GM21825 (cell line): Measurements from ENCODE around the gene PRKCA.

Experiments
- ATAC-seq: cut with Tn5 transposase; IDR thresholded peaks from one replicate; pipeline ENCODE4 v1.9.1; 2021; ENCODE audit warnings: mild to moderate bottlenecking, moderate library complexity; ENCODE audit not compliant: unreplicated experiment

Gene PRKCA

GRCh38 chr17:66537502-66537901 lies 235.1 kb downstream of the PRKCA start:
- ATAC-seq = no peak

GRCh38 chr17:66538776-66539175 lies 236.4 kb downstream of the PRKCA start:
- ATAC-seq = no peak

GRCh38 chr17:66540131-66540781 lies 237.8 kb downstream of the PRKCA start:
- no peak for ATAC-seq

- ATAC-seq = peak; percentile 68
These were observed 239.2 kb downstream of the PRKCA start for GRCh38 chr17:66541461-66542128.

GRCh38 chr17:66542129-66542966 lies 239.9 kb downstream of the PRKCA start:
- ATAC-seq = peak; percentile 93

GRCh38 chr17:66542967-66543520 lies 240.6 kb downstream of the PRKCA start:
- ATAC-seq = no peak

GRCh38 chr17:66543526-66543925 lies 241.1 kb downstream of the PRKCA start:
- no peak for ATAC-seq

- no peak for ATAC-seq
These were observed 243.5 kb downstream of the PRKCA start for GRCh38 chr17:66545918-66546317.

- ATAC-seq = no peak
These were observed 244.9 kb downstream of the PRKCA start for GRCh38 chr17:66547151-66547865.

- no peak for ATAC-seq
These were observed 245.7 kb downstream of the PRKCA start for GRCh38 chr17:66548158-66548557.

- ATAC-seq = no peak
These were observed 246.4 kb downstream of the PRKCA start for GRCh38 chr17:66548659-66549310.

- ATAC-seq = no peak
These were observed 246.9 kb downstream of the PRKCA start for GRCh38 chr17:66549311-66549704.

GRCh38 chr17:66549731-66550207 lies 247.4 kb downstream of the PRKCA start:
- ATAC-seq = no peak

- no peak for ATAC-seq
These were observed 249.4 kb downstream of the PRKCA start for GRCh38 chr17:66551839-66552238.

GRCh38 chr17:66552371-66552770 lies 250.0 kb downstream of the PRKCA start:
- no peak for ATAC-seq

- ATAC-seq = no peak
These were observed 253.2 kb downstream of the PRKCA start for GRCh38 chr17:66555605-66556004.

GRCh38 chr17:66557200-66557599 lies 254.8 kb downstream of the PRKCA start:
- ATAC-seq = no peak

GRCh38 chr17:66557886-66558285 lies 255.5 kb downstream of the PRKCA start:
- no peak for ATAC-seq

- no peak for ATAC-seq
These were observed 258.3 kb downstream of the PRKCA start for GRCh38 chr17:66560691-66561090.

GRCh38 chr17:66562119-66562518 lies 259.7 kb downstream of the PRKCA start:
- no peak for ATAC-seq
